Measurements from ENCODE around the gene DLGAP1. TPM values are rescaled to one million over a fixed set of nuclear protein-coding genes. Genes with fewer than 3 reads are reported as not detected.

The DLGAP1 gene
- total and polyA plus RNA-seq, 2 of the 8 experiments (the other 6 are each of a cell fraction or from before 2014, with no cell fraction given): 11.8 to 16.9 TPM

GRCh38 chr18:3577281-3577855, 877.7 kb downstream of the DLGAP1 start:
- Histone ChIP-seq H3K4me3 (ENCODE audit: extremely low read depth in 1 of 4, insufficient read depth in 2 of 4, low read depth in 3 of 4, low read length in 4 of 4) (no peak overlapping the region), H3K56ac (replicated peaks; ENCODE audit: insufficient read length, low read depth, low read length) (no peak overlapping the region), H3K27me3 (replicated peaks in 1 of 4; ENCODE audit: control insufficient read depth in 3 of 4, extremely low read depth in 1 of 4, insufficient read depth in 3 of 4, low read length in 3 of 4) (no peaks in the 10 kb centered on the region), H3K4ac (replicated peaks; ENCODE audit: insufficient read length, low read depth, low read length) (no peak overlapping the region), H3K23ac (ENCODE audit: insufficient read length) (no peak overlapping the region), H4K91ac (replicated peaks; ENCODE audit: insufficient read length, low read length) (no peak overlapping the region), H3K36me3 (ENCODE audit: control insufficient read depth in 2 of 4, insufficient read depth in 4 of 4, low read length in 3 of 4) (no peaks in the 10 kb centered on the region), H3K4me1 (replicated peaks in 1 of 4; ENCODE audit: control insufficient read depth in 3 of 4, insufficient read depth in 4 of 4, low read length in 3 of 4) (peaks cover 0 to 4% (median 0%) of the 10 kb centered on the region in 4 experiments; a peak in 3 of 7 replicates), H3K14ac (ENCODE audit: insufficient read length) (no peak overlapping the region), H3K79me2 (ENCODE audit: control insufficient read depth in 1 of 2, insufficient read depth in 2 of 2, low read length in 2 of 2) (no peaks in the 10 kb centered on the region), H3K79me1 (ENCODE audit: low read depth, low read length) (no peaks in the 10 kb centered on the region), H3K9ac (replicated peaks in 1 of 4; ENCODE audit: extremely low read depth in 1 of 4, low read depth in 3 of 4, low read length in 3 of 4) (no peak overlapping the region; a peak in 1 of 7 replicates), H4K5ac (ENCODE audit: insufficient read length, low read depth, low read length) (no peak overlapping the region), H4K20me1 (replicated peaks in 1 of 2; ENCODE audit: control insufficient read depth in 1 of 2, insufficient read depth in 2 of 2, low read length in 2 of 2) (no peaks in the 10 kb centered on the region), H3K18ac (ENCODE audit: extremely low read depth, low read length) (no peak overlapping the region), H3K9me3 (ENCODE audit: insufficient read depth in 2 of 2, low read depth in 1 of 2, low read length in 1 of 2) (no peaks in the 10 kb centered on the region), H2BK5ac (ENCODE audit: low read depth, low read length) (no peak overlapping the region), H4K8ac (ENCODE audit: extremely low read depth, insufficient read depth, low read length) (no peak overlapping the region), H2BK20ac (ENCODE audit: low read length) (no peak overlapping the region), H3K27ac (ENCODE audit: low read depth, low read length) (no peak overlapping the region), H2BK120ac (replicated peaks; ENCODE audit: low read depth, low read length) (no peak overlapping the region), H2BK15ac (ENCODE audit: low read length) (no peak overlapping the region), H2AFZ (ENCODE audit: low read length) (no peak overlapping the region), H2AK5ac (ENCODE audit: low read depth, low read length) (no peak overlapping the region), H2BK12ac (ENCODE audit: low read depth, low read length) (no peak overlapping the region), H3K23me2 (ENCODE audit: low read depth, low read length) (no peaks in the 10 kb centered on the region), H3K4me2 (ENCODE audit: insufficient read depth in 1 of 2, low read depth in 2 of 2, low read length in 2 of 2) (no peak overlapping the region)
- TF ChIP-seq RFX5 (IDR thresholded peaks at IDR 0.05; ENCODE audit: borderline replicate concordance, low read depth, low read length) (no peak), SRF (IDR thresholded peaks at IDR 0.05; ENCODE audit: low read depth, low read length) (no peak), CEBPB (IDR thresholded peaks at IDR 0.05; ENCODE audit: low read depth, low read length) (no peak), MAX (IDR thresholded peaks at IDR 0.05) (no peak), RNF2 (IDR thresholded peaks at IDR 0.05; ENCODE audit: borderline replicate concordance, low read depth, low read length, missing control alignments, poor library complexity, severe bottlenecking) (no peak), ATF3 (IDR thresholded peaks at IDR 0.05; ENCODE audit: insufficient read depth, low read depth, low read length) (no peak), CBX5 (IDR thresholded peaks at IDR 0.05; ENCODE audit: low read depth, low read length) (no peak), ZNF274 (IDR thresholded peaks at IDR 0.05; ENCODE audit: borderline replicate concordance, extremely low read depth, low read length) (no peak), CTBP2 (IDR thresholded peaks at IDR 0.05; ENCODE audit: borderline replicate concordance, insufficient read depth, insufficient read length, low read length) (no peak)
- DNase-seq (ENCODE audit: low read depth in 1 of 2, low spot score in 2 of 2) (no peak), FAIRE-seq (no peak)
- ChIA-PET CTCF (ENCODE audit: partially characterized antibody) (interaction anchor here (0.8 to 2.8 kb wide), 4 partner anchors 8 to 122 kb away, joined by 3 to 12 read pairs (median 5); no protein-coding TSS in a partner anchor), POLR2A (ENCODE audit: partially characterized antibody) (interaction anchor here (1.0 to 2.1 kb wide), 4 partner anchors 8 to 78 kb away, joined by 3 to 10 read pairs (median 5); no protein-coding TSS in a partner anchor)
- 89% methylated on average over 4 of the region's 4 CpGs; no CpG with 5 or more reads in 1 of the 2 experiments for WGBS, 2 experiments (ENCODE audit: extremely low coverage in 1 of 2, insufficient coverage in 1 of 2, insufficient read length in 1 of 2, insufficient replicate concordance in 2 of 2, low coverage in 1 of 2, low lambda C conversion rate in 2 of 2, missing lambda C conversion rate in 1 of 2)
